HepG2 (cell line): ENCODE data around the gene TMEM273. TPM values are rescaled to one million over a fixed set of nuclear protein-coding genes. Genes with fewer than 3 reads are reported as not detected.

ENCODE experiments used
- ATAC-seq: fragments of 200-7000 bp; cut with Tn5 transposase; 3 replicates; pipeline ENCODE4 v1.9.1; 2020; ENCODE audit warnings: mild to moderate bottlenecking, moderate library complexity
- BruUV-seq: library from RNA; stranded (reverse); fragments of 400-500 nt; replicated peaks from 2 replicates; lab custom pipeline; 2021; lab: Mats Ljungman, UMichigan
- CTCF ChIA-PET: fragments of 300-600 bp; formaldehyde crosslinking; extraction: SDS; loops from one replicate; lab custom pipeline; 2021; ENCODE audit warnings: low total read pairs, inconsistent platforms, low intra/inter-chr PET ratio; lab: Yijun Ruan, JAX
- POLR2A ChIA-PET: fragments of 350-600 bp; sonication (Branson Sonifier 250); formaldehyde crosslinking; loops from one replicate; lab custom pipeline; 2020; ENCODE audit warnings: antibody characterized with exemption, inconsistent platforms; lab: Yijun Ruan, JAX
- DNase-seq: peaks from one replicate; pipeline ENCODE4 v3.0.0-alpha.2; 2015; ENCODE audit warnings: low spot score
- FAIRE-seq: peaks from 3 replicates; lab custom pipeline; 2011; peaks lifted over from hg19 to GRCh38; lab: Jason Lieb, UNC
- H2AFZ ChIP-seq: one replicate; pipeline ENCODE4 v1.6.1; 2011; ENCODE audit warnings: low read length, inconsistent platforms
- H3K27ac ChIP-seq: fragments of 300-600 bp; 3 replicates; pipeline ENCODE4 v1.8.0; 2011; ENCODE audit warnings: mixed run types, mild to moderate bottlenecking, mixed read lengths, low read length, inconsistent platforms; ENCODE audit not compliant: insufficient read depth; ENCODE audit errors: extremely low read length
- H3K27me3 ChIP-seq, 2 experiments: fragments of 200-600 bp in 1 of 2; 2 replicates in 1 of 2; 3 replicates in 1 of 2; pipeline versions ENCODE4 v1.6.0 to v1.8.0; 2011; ENCODE audit warnings: low read length in 2 of 2, mild to moderate bottlenecking in 2 of 2, moderate library complexity in 2 of 2, inconsistent platforms in 1 of 2; ENCODE audit not compliant: insufficient read depth in 2 of 2, control insufficient read depth in 1 of 2
- H3K36me3 ChIP-seq, 2 experiments: fragments of 200-600 bp in 1 of 2; replicated peaks in 1 of 2; 2 replicates in 1 of 2; 3 replicates in 1 of 2; pipeline versions ENCODE4 v1.5.1 to v1.8.0; 2011; ENCODE audit warnings: low read length in 2 of 2, inconsistent platforms in 1 of 2; ENCODE audit not compliant: insufficient read depth in 2 of 2, control insufficient read depth in 1 of 2
- H3K4me1 ChIP-seq: 2 replicates; pipeline ENCODE4 v1.5.1; 2012; ENCODE audit warnings: low read length, inconsistent platforms; ENCODE audit not compliant: insufficient read depth
- H3K4me2 ChIP-seq: 2 replicates; pipeline ENCODE4 v1.6.0; 2011; ENCODE audit warnings: low read depth, low read length, inconsistent platforms
- H3K4me3 ChIP-seq, 3 experiments: fragments of 200-600 bp in 1 of 3; sonication (generic), shearing (Covaris generic) in 1 of 3; replicated peaks in 1 of 3; 2 replicates each; pipeline ENCODE4 v1.5.1; 2011 to 2016; ENCODE audit warnings: low read length in 3 of 3, inconsistent platforms in 2 of 3, low read depth in 2 of 3, mild to moderate bottlenecking in 2 of 3, control low read depth in 1 of 3, mixed read lengths in 1 of 3; ENCODE audit not compliant: insufficient read depth in 1 of 3
- H3K79me2 ChIP-seq: one replicate; pipeline ENCODE4 v1.6.1; 2011; ENCODE audit warnings: low read length, inconsistent platforms; ENCODE audit not compliant: insufficient read depth
- H3K9ac ChIP-seq: 2 replicates; pipeline ENCODE4 v1.6.0; 2011; ENCODE audit warnings: mild to moderate bottlenecking, low read depth, low read length, inconsistent platforms; ENCODE audit not compliant: insufficient read depth
- H3K9me3 ChIP-seq: 2 replicates; pipeline ENCODE4 v1.5.1; 2012; ENCODE audit warnings: mild to moderate bottlenecking, low read length
- H4K20me1 ChIP-seq: 2 replicates; pipeline ENCODE4 v1.6.0; 2011; ENCODE audit warnings: inconsistent platforms, mild to moderate bottlenecking, low read length, moderate library complexity; ENCODE audit not compliant: insufficient read depth
- TCF7 ChIP-seq: sonication (generic); IDR thresholded peaks from 2 replicates; pipeline ENCODE4 v1.6.1; 2016; ENCODE audit warnings: antibody characterized with exemption, low read depth
- WGBS: methylation state at CpG from one replicate; pipeline ENCODE4 v1.1.6; 2017; ENCODE audit warnings: low lambda C conversion rate; 5-methylcytosine and 5-hydroxymethylcytosine counted together
- in situ Hi-C: cut with HindIII; loops from 2 replicates; pipeline ENCODE4 v1.10.0; 2017; ENCODE audit warnings: low pct_unique_long_range_greater_than_20kb; ENCODE audit not compliant: extremely low pct_ligation_motif_present
- intact Hi-C: fragments of 100-400 bp; cut with micrococcal nuclease; formaldehyde crosslinking; loops from one replicate; pipeline ENCODE4 v1.10.0; 2022; ENCODE audit not compliant: unreplicated experiment
- polyA plus RNA-seq, 8 experiments: library from polyadenylated mRNA; depleted of rRNA in 3 of 8; stranded (reverse) in 7 of 8; unstranded in 1 of 8; fragments of >200 nt; fragmentation: Illumina TruSeq in 4 of 8; extraction: Trizol in 4 of 8; gene quantifications; 2 replicates each; pipeline versions ENCODE4 v1.2.1 to v1.2.3, GENCODE V29; 2011 to 2016; ENCODE audit warnings: low read depth in 4 of 8, missing spikeins in 1 of 8, mixed read lengths in 1 of 8; ENCODE audit not compliant: insufficient read depth in 1 of 8
- total RNA-seq, 5 experiments: library from RNA; depleted of rRNA; stranded (reverse); fragments of >200 nt; fragmentation: Illumina TruSeq; extraction: Trizol; gene quantifications; 2 replicates each; pipeline ENCODE4 v1.2.3, GENCODE V29; 2016; ENCODE audit warnings: low read depth in 1 of 5
- TF ChIP-seq, protein P1 (sequence below), 2 experiments: sonication (generic) in 1 of 2; formaldehyde crosslinking in 1 of 2; IDR thresholded peaks; 2 replicates each; pipeline versions ENCODE4 v1.6.1 to v1.9.0; 2014 to 2022; ENCODE audit warnings: antibody characterized with exemption in 1 of 2, borderline replicate concordance in 1 of 2, inconsistent platforms in 1 of 2, low read depth in 1 of 2, missing genetic modification reagents in 1 of 2

Gene TMEM273
- total and polyA plus RNA-seq, 2 of the 13 experiments (the other 11 are each of a cell fraction or from before 2014, with no cell fraction given): not detected

DNA sequence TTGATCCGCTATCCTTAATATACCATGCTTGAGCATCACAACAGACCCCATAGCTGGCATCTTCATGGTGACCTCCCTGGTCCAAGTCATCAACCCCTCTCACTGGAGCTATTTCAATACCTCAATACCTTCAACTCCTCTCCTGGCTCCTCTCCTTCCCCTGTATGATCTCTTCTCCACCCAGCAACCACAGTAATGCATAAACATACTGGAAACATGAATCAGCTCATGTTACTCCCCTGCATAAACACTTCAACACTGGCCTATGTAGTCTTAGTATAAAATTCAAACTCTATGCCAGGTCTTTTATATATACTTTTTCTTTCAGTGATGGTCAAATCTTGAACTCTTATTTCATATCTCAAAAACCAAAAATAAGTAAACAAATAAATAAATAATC is 31.8 kb upstream of the TMEM273 start:
- no peak overlapping the region for H3K27ac ChIP-seq
- ATAC-seq: no peak
- H3K9ac ChIP-seq: no peak overlapping the region
- no peaks in the 10 kb centered on the region for H3K4me1 ChIP-seq
- intact Hi-C loops: no loop called here
- H3K36me3 ChIP-seq: no peaks in the 10 kb centered on the region
- CTCF ChIA-PET: no interaction called here
- no peak overlapping the region for H3K4me2 ChIP-seq
- no peak for FAIRE-seq
- no peak for DNase-seq
- H3K79me2 ChIP-seq: no peaks in the 10 kb centered on the region
- H2AFZ ChIP-seq: no peak overlapping the region
- no peak overlapping the region for H3K4me3 ChIP-seq
- WGBS: 0% methylated on average over 1 of the region's 1 CpG
- H3K9me3 ChIP-seq: no peaks in the 10 kb centered on the region
- peaks cover 0 to 2% of the 10 kb centered on the region in 2 experiments; a peak in 1 of 5 replicates for H3K27me3 ChIP-seq
- TF ChIP-seq, protein P1, sequence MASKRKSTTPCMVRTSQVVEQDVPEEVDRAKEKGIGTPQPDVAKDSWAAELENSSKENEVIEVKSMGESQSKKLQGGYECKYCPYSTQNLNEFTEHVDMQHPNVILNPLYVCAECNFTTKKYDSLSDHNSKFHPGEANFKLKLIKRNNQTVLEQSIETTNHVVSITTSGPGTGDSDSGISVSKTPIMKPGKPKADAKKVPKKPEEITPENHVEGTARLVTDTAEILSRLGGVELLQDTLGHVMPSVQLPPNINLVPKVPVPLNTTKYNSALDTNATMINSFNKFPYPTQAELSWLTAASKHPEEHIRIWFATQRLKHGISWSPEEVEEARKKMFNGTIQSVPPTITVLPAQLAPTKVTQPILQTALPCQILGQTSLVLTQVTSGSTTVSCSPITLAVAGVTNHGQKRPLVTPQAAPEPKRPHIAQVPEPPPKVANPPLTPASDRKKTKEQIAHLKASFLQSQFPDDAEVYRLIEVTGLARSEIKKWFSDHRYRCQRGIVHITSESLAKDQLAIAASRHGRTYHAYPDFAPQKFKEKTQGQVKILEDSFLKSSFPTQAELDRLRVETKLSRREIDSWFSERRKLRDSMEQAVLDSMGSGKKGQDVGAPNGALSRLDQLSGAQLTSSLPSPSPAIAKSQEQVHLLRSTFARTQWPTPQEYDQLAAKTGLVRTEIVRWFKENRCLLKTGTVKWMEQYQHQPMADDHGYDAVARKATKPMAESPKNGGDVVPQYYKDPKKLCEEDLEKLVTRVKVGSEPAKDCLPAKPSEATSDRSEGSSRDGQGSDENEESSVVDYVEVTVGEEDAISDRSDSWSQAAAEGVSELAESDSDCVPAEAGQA (IDR thresholded peaks at IDR 0.05; ENCODE audit: low read depth): no peak
- TF ChIP-seq, protein P1 (CRISPR knock-in tag; IDR thresholded peaks at IDR 0.05; ENCODE audit: borderline replicate concordance): no peak
- TF ChIP-seq TCF7: no peak
- TF ChIP-seq, all 625 proteins: peak for 0
- POLR2A ChIA-PET: no interaction called here
- in situ Hi-C loops: no loop called here
- no TSS peak for BruUV-seq
- no peaks in the 10 kb centered on the region for H4K20me1 ChIP-seq
